T-helper 1 cell treated with Interleukin-12 subunit alpha and Interleukin-12 subunit beta and Interleukin-4 antibody, amounts not matched to agents 30 ng/mL and 1 ng/mL, for 36 hours (primary cell): ENCODE measurements around the gene LYZL1. TPM values are rescaled to one million over a fixed set of nuclear protein-coding genes. Genes with fewer than 3 reads are reported as not detected.
"Not testable (repeated sequence)": the region's sequence is repeated elsewhere in the genome, so short reads cannot be mapped to it uniquely, and the experiment has no call there.

Source experiments
- intact Hi-C: fragments of 100-400 bp; cut with micrococcal nuclease; formaldehyde crosslinking; loops from one replicate; pipeline ENCODE4 v1.15.1; 2024
- total RNA-seq: library from RNA; stranded (reverse); gene quantifications from 2 replicates; pipeline ENCODE4 v1.2.3, GENCODE V29; 2022

LYZL1 gene
- total RNA-seq, 1 donor from 2014 or later, result not detected

- intact Hi-C loops, result no loop called here
Observed at GRCh38 chr10:29259498-29259897, 29.4 kb upstream of the LYZL1 start.

GRCh38 chr10:29263506-29263905 lies 25.4 kb upstream of the LYZL1 start:
- intact Hi-C loops, result no loop called here

DNA sequence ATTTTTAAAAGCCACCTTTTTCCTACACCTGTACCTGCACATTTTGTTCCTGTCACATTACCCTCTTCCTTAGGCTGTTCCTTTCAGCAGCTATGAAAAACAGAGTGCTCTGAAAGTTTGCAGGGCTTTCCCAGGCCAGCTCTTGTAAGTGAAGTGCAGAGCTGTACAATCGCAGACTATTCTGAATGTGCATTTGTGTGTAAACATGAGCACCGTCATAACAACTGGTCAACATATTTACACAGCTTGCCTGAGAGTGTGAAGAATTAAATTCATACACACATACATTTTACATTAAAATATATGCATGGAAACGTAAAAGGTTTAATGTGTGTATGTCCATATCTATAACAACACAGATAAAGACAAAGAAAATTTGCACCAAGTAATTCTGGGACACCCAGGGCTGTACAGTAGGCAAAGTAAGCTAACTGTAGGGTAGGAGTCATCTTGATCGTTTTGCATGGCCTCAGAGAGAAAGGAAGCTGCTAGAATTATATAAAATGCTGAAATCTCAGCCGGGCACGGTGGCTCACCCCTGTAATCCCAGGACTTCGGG lies 23.6 kb upstream of the LYZL1 start:
- intact Hi-C loops, result no loop called here

- intact Hi-C loops, result no loop called here
Observed at GRCh38 chr10:29266641-29267040, 22.2 kb upstream of the LYZL1 start.

DNA sequence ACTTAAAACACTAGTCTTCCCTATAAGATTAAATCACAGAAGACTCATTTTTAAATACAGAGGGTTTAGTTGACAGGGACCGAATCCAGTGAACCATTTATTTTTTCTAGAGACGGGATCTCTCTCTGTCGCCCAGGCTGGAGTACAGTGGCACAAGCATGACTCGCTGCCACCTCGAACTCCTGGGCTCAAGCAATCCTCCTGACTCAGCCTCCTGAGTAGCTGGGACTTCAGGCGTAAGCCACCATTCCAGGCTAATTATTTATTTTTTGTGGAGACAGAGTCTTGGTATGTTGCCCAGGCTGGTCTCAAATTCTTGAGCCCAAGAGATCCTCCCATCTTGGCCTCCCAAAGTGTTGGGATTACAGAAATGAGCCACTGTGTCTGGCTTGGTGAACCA lies 20.9 kb upstream of the LYZL1 start:
- intact Hi-C loops, result no loop called here

GRCh38 chr10:29269486-29269885 lies 19.4 kb upstream of the LYZL1 start:
- intact Hi-C loops, result no loop called here

- intact Hi-C loops, result no loop called here
Observed at GRCh38 chr10:29270883-29271282, 18.0 kb upstream of the LYZL1 start.

GRCh38 chr10:29271877-29272276 lies 17.0 kb upstream of the LYZL1 start:
- intact Hi-C loops, result no loop called here

DNA sequence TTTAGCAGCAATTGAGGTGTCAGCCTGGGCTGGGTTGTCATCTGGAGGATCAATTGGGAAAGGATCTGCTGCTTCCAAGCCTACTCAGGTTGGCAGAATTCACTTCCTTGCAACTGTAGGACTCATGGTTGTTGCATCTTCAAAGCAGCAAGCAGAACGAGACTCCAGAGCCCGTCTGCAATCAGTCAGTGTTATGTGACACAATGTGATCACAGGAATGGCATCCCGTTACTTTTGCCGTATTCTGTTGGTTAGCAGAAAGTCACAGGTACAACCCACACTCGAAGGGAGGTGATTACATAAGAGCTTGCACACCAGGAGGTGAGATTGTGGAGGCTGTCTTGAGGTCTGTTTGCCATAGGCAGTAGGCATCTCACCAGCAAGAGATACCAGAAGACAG lies 15.4 kb upstream of the LYZL1 start:
- intact Hi-C loops, result no loop called here

GRCh38 chr10:29276251-29276850 lies 12.5 kb upstream of the LYZL1 start:
- intact Hi-C loops, result no loop called here

GRCh38 chr10:29277296-29277695 lies 11.6 kb upstream of the LYZL1 start:
- intact Hi-C loops, result no loop called here

GRCh38 chr10:29279779-29280487 lies 8.9 kb upstream of the LYZL1 start:
- intact Hi-C loops, result no loop called here

DNA sequence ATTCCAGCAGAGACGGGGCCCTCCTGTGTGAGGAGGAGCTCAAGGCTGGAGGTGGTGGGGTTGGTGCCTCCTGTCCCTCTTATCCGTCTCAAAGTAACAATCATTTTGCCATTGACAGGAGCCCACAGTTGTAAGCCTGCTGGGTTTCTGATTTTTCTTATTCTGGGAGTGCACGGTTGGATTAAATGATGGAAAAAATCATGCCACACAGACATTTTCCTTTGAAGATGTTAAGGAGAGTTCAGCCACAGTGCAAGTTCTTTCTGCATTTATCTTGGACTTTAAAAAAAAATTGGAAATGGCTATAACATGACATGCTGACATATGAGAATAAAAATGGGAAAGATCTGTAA lies 8.4 kb upstream of the LYZL1 start:
- intact Hi-C loops, result no loop called here

DNA sequence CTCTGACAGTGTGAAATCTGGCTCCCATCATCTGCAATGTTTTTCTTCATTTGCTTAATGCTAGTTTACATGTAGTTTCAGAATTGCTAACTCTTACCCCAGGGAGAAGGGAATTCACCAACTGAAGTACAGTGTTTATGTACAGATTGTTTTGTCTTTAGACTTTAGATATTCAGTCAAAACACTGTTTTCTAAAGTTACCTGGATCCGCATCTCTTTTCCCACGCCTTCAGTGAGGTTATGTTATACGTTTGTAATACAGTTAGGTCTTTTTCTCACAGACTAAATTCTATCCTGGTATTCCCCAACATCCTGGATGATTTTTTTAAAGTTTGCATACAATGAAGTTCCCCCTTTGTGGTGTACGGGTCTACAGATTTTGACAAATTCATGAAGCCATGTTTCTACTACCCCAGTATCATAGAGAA lies 3.2 kb upstream of the LYZL1 start:
- intact Hi-C loops, result no loop called here

- intact Hi-C loops, result no loop called here
Observed at GRCh38 chr10:29287635-29288034, 1.2 kb upstream of the LYZL1 start.

GRCh38 chr10:29291561-29291960 lies 2.7 kb downstream of the LYZL1 start:
- intact Hi-C loops, result not testable (repeated sequence)

DNA sequence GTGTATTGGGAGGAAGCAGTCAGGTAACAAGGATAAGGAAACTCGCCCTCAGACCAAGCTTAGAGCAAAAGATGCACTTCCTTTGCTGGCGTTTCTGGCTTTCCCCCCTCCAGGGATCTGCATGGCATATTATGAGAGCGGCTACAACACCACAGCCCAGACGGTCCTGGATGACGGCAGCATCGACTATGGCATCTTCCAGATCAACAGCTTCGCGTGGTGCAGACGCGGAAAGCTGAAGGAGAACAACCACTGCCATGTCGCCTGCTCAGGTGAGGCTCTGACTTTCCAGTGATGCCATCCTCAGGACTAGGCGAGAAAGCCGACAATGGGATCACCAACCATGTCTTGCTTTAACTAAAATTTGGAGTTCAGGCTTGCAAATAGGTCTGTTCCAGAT lies 3.5 kb downstream of the LYZL1 start:
- intact Hi-C loops, result not testable (repeated sequence)

DNA sequence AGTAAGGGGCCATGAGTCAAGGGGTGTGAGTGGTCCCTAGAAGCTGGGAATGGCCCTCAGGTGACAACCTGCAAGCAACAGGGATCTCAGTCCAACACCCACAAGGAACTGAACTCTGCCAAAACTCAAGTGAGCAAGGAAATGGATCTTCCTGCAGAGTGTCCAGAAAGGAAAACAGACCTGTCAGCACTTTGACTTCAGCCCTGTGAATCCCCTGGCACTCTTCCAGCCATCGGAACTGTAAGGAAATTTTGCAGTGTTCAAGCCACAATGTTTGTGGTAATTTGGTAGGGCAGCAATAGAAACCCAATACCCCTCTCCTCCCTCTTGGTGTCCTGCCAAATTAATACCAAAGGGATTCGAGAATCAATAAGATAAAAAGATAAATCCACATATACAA lies 6.9 kb downstream of the LYZL1 start:
- intact Hi-C loops, result no loop called here

DNA sequence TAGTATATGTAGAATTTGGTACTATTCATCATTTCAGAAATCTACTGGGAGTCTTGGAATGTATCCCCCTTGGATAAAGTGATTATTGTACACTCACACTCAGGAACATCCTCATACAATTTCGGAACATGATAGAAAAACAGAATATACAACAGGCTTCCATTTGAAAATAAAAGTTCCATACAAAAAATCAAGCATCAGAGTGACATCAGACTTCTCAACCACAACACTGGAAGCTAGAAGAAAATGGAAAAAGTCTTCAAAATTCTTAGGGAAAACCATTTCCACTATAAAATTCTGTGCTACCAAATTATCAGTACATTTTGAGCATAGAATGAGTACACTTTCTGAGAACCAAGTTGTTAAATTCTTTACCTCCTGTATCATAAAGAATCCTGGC lies 8.8 kb downstream of the LYZL1 start:
- intact Hi-C loops, result no loop called here

GRCh38 chr10:29301359-29301910 lies 12.6 kb downstream of the LYZL1 start:
- intact Hi-C loops, result no loop called here

DNA sequence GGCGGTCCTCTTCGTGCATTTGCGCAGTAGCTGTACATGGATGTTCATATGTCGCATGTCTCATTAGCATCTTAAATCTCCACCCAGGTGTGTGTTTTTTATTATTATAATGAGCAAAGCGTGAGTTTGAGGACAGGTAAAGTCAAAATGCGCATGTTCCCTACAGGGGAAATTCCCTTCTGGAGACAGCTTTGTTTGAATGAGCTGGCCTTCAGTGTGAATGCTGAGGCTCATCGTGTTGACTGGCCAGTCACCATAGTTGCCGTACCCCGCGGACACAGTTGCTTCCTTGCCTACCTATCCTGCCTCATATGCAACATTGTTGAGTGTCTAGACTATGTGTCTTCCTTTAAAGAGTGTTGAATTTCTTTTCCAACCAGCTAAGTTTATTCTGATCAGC lies 13.6 kb downstream of the LYZL1 start:
- intact Hi-C loops, result no loop called here

- intact Hi-C loops, result loop anchor here (1.0 kb wide), 2 partner anchors 641 to 676 kb away; no protein-coding TSS in a partner anchor
Observed at GRCh38 chr10:29304264-29304994, 15.6 kb downstream of the LYZL1 start.
